Dendritic cell treated with granulocyte-macrophage colony-stimulating factor and Interleukin-4, amounts not matched to agents 40 ng/mL and 50 ng/mL, for 4 days (primary cell): ENCODE results near the gene EXOC4.

ENCODE experiments used
- H3K27ac Mint-ChIP-seq: one replicate; pipeline ENCODE4 v1.8.0; 2022; ENCODE audit warnings: mild to moderate bottlenecking, mixed read lengths
- H3K27me3 Mint-ChIP-seq: one replicate; pipeline ENCODE4 v1.8.0; 2022; ENCODE audit warnings: mild to moderate bottlenecking, mixed read lengths
- H3K36me3 Mint-ChIP-seq: one replicate; pipeline ENCODE4 v1.8.0; 2022; ENCODE audit warnings: low read depth, mixed read lengths
- H3K4me1 Mint-ChIP-seq: one replicate; pipeline ENCODE4 v1.8.0; 2022; ENCODE audit warnings: low read depth, mixed read lengths
- H3K4me3 Mint-ChIP-seq: one replicate; pipeline ENCODE4 v1.8.0; 2022; ENCODE audit warnings: mild to moderate bottlenecking, moderate library complexity, mixed read lengths
- H3K9me3 Mint-ChIP-seq: one replicate; pipeline ENCODE4 v1.8.0; 2022; ENCODE audit warnings: mixed read lengths
- intact Hi-C: fragments of 100-400 bp; cut with micrococcal nuclease; formaldehyde crosslinking; loops from one replicate; pipeline ENCODE4 v1.15.0; 2022

Gene EXOC4

GRCh38 chr7:133518718-133519117, 265.8 kb downstream of the EXOC4 start:
- no peak overlapping the region for H3K4me3 Mint-ChIP-seq
- intact Hi-C loops = no loop called here
- H3K27ac Mint-ChIP-seq = no peak overlapping the region
- H3K4me1 Mint-ChIP-seq = no peaks in the 10 kb centered on the region
- no peaks in the 10 kb centered on the region for H3K27me3 Mint-ChIP-seq
- peaks cover 6% of the 10 kb centered on the region for H3K36me3 Mint-ChIP-seq
- no peaks in the 10 kb centered on the region for H3K9me3 Mint-ChIP-seq

GRCh38 chr7:133520248-133520647, 267.4 kb downstream of the EXOC4 start:
- peaks cover 6% of the 10 kb centered on the region for H3K36me3 Mint-ChIP-seq
- H3K27me3 Mint-ChIP-seq = no peaks in the 10 kb centered on the region
- intact Hi-C loops = no loop called here
- H3K27ac Mint-ChIP-seq = no peak overlapping the region
- H3K9me3 Mint-ChIP-seq = no peaks in the 10 kb centered on the region
- H3K4me3 Mint-ChIP-seq = no peak overlapping the region
- no peaks in the 10 kb centered on the region for H3K4me1 Mint-ChIP-seq

- intact Hi-C loops = no loop called here
- Mint-ChIP-seq H3K4me1 (no peaks in the 10 kb centered on the region), H3K36me3 (no peaks in the 10 kb centered on the region), H3K27me3 (no peaks in the 10 kb centered on the region), H3K4me3 (no peak overlapping the region), H3K27ac (no peak overlapping the region), H3K9me3 (no peaks in the 10 kb centered on the region)
Measured at GRCh38 chr7:133522501-133522900, 269.6 kb downstream of the EXOC4 start.

GRCh38 chr7:133528796-133529195, 275.9 kb downstream of the EXOC4 start:
- H3K36me3 Mint-ChIP-seq = no peaks in the 10 kb centered on the region
- no peaks in the 10 kb centered on the region for H3K4me1 Mint-ChIP-seq
- no peaks in the 10 kb centered on the region for H3K9me3 Mint-ChIP-seq
- H3K27ac Mint-ChIP-seq = no peak overlapping the region
- no peaks in the 10 kb centered on the region for H3K27me3 Mint-ChIP-seq
- intact Hi-C loops = no loop called here
- H3K4me3 Mint-ChIP-seq = no peak overlapping the region

GRCh38 chr7:133529861-133530260, 277.0 kb downstream of the EXOC4 start:
- no peaks in the 10 kb centered on the region for H3K4me1 Mint-ChIP-seq
- intact Hi-C loops = no loop called here
- H3K9me3 Mint-ChIP-seq = no peaks in the 10 kb centered on the region
- H3K27me3 Mint-ChIP-seq = no peaks in the 10 kb centered on the region
- H3K27ac Mint-ChIP-seq = no peak overlapping the region
- H3K36me3 Mint-ChIP-seq = no peaks in the 10 kb centered on the region
- H3K4me3 Mint-ChIP-seq = no peak overlapping the region

- no peaks in the 10 kb centered on the region for H3K4me1 Mint-ChIP-seq
- H3K27me3 Mint-ChIP-seq = no peaks in the 10 kb centered on the region
- no peaks in the 10 kb centered on the region for H3K9me3 Mint-ChIP-seq
- no peaks in the 10 kb centered on the region for H3K36me3 Mint-ChIP-seq
- H3K4me3 Mint-ChIP-seq = no peak overlapping the region
- intact Hi-C loops = no loop called here
- H3K27ac Mint-ChIP-seq = no peak overlapping the region
Measured at GRCh38 chr7:133530682-133531081, 277.8 kb downstream of the EXOC4 start.

GRCh38 chr7:133534816-133535215, 281.9 kb downstream of the EXOC4 start:
- peaks cover 6% of the 10 kb centered on the region for H3K36me3 Mint-ChIP-seq
- H3K4me1 Mint-ChIP-seq = peaks cover 12% of the 10 kb centered on the region
- H3K9me3 Mint-ChIP-seq = no peaks in the 10 kb centered on the region
- no peak overlapping the region for H3K27ac Mint-ChIP-seq
- H3K27me3 Mint-ChIP-seq = no peaks in the 10 kb centered on the region
- intact Hi-C loops = no loop called here
- H3K4me3 Mint-ChIP-seq = no peak overlapping the region

GRCh38 chr7:133535308-133535707, 282.4 kb downstream of the EXOC4 start:
- Mint-ChIP-seq H3K27ac (no peak overlapping the region), H3K4me3 (no peak overlapping the region), H3K9me3 (no peaks in the 10 kb centered on the region), H3K4me1 (peaks cover 12% of the 10 kb centered on the region), H3K36me3 (peaks cover 6% of the 10 kb centered on the region), H3K27me3 (no peaks in the 10 kb centered on the region)
- intact Hi-C loops = no loop called here

GRCh38 chr7:133536450-133536849, 283.6 kb downstream of the EXOC4 start:
- no peak overlapping the region for H3K27ac Mint-ChIP-seq
- no peak overlapping the region for H3K4me3 Mint-ChIP-seq
- H3K36me3 Mint-ChIP-seq = peaks cover 6% of the 10 kb centered on the region
- intact Hi-C loops = no loop called here
- no peaks in the 10 kb centered on the region for H3K27me3 Mint-ChIP-seq
- no peaks in the 10 kb centered on the region for H3K9me3 Mint-ChIP-seq
- peaks cover 12% of the 10 kb centered on the region for H3K4me1 Mint-ChIP-seq

- intact Hi-C loops = no loop called here
- no peak overlapping the region for H3K27ac Mint-ChIP-seq
- H3K4me1 Mint-ChIP-seq = peaks cover 12% of the 10 kb centered on the region
- H3K36me3 Mint-ChIP-seq = peaks cover 6% of the 10 kb centered on the region
- H3K27me3 Mint-ChIP-seq = no peaks in the 10 kb centered on the region
- no peaks in the 10 kb centered on the region for H3K9me3 Mint-ChIP-seq
- H3K4me3 Mint-ChIP-seq = no peak overlapping the region
Measured at GRCh38 chr7:133539016-133539415, 286.1 kb downstream of the EXOC4 start.

GRCh38 chr7:133540096-133540860, 287.4 kb downstream of the EXOC4 start:
- intact Hi-C loops = no loop called here
- Mint-ChIP-seq H3K27me3 (no peaks in the 10 kb centered on the region), H3K4me1 (peaks cover 12% of the 10 kb centered on the region), H3K4me3 (no peak overlapping the region), H3K27ac (no peak overlapping the region), H3K9me3 (no peaks in the 10 kb centered on the region), H3K36me3 (peaks cover 6% of the 10 kb centered on the region)

GRCh38 chr7:133542209-133542780, 289.4 kb downstream of the EXOC4 start:
- Mint-ChIP-seq H3K27ac (no peak overlapping the region), H3K4me3 (no peak overlapping the region), H3K9me3 (no peaks in the 10 kb centered on the region), H3K4me1 (peaks cover 12% of the 10 kb centered on the region), H3K36me3 (peaks cover 4% of the 10 kb centered on the region), H3K27me3 (no peaks in the 10 kb centered on the region)
- intact Hi-C loops = no loop called here

- no peak overlapping the region for H3K27ac Mint-ChIP-seq
- intact Hi-C loops = no loop called here
- H3K27me3 Mint-ChIP-seq = no peaks in the 10 kb centered on the region
- H3K4me1 Mint-ChIP-seq = peaks cover 8% of the 10 kb centered on the region
- no peaks in the 10 kb centered on the region for H3K9me3 Mint-ChIP-seq
- H3K4me3 Mint-ChIP-seq = no peak overlapping the region
- H3K36me3 Mint-ChIP-seq = no peaks in the 10 kb centered on the region
Measured at GRCh38 chr7:133543657-133544056, 290.8 kb downstream of the EXOC4 start.

GRCh38 chr7:133545618-133546017, 292.7 kb downstream of the EXOC4 start:
- no peak overlapping the region for H3K27ac Mint-ChIP-seq
- H3K27me3 Mint-ChIP-seq = no peaks in the 10 kb centered on the region
- H3K36me3 Mint-ChIP-seq = no peaks in the 10 kb centered on the region
- H3K9me3 Mint-ChIP-seq = no peaks in the 10 kb centered on the region
- H3K4me1 Mint-ChIP-seq = no peaks in the 10 kb centered on the region
- H3K4me3 Mint-ChIP-seq = no peak overlapping the region
- intact Hi-C loops = no loop called here

GRCh38 chr7:133547981-133548380, 295.1 kb downstream of the EXOC4 start:
- no peak overlapping the region for H3K4me3 Mint-ChIP-seq
- H3K27me3 Mint-ChIP-seq = no peaks in the 10 kb centered on the region
- no peaks in the 10 kb centered on the region for H3K9me3 Mint-ChIP-seq
- H3K27ac Mint-ChIP-seq = no peak overlapping the region
- intact Hi-C loops = no loop called here
- H3K36me3 Mint-ChIP-seq = no peaks in the 10 kb centered on the region
- no peaks in the 10 kb centered on the region for H3K4me1 Mint-ChIP-seq
